KG1 (cell line): Measurements from ENCODE around the gene LGALS9C.
"Not testable (repeated sequence)": the region's sequence is repeated elsewhere in the genome, so short reads cannot be mapped to it uniquely, and the experiment has no call there.

Source experiments
- DNase-seq: peaks from one replicate; lab custom pipeline; 2025; lab: John Stamatoyannopoulos, UW

The LGALS9C gene

DNA sequence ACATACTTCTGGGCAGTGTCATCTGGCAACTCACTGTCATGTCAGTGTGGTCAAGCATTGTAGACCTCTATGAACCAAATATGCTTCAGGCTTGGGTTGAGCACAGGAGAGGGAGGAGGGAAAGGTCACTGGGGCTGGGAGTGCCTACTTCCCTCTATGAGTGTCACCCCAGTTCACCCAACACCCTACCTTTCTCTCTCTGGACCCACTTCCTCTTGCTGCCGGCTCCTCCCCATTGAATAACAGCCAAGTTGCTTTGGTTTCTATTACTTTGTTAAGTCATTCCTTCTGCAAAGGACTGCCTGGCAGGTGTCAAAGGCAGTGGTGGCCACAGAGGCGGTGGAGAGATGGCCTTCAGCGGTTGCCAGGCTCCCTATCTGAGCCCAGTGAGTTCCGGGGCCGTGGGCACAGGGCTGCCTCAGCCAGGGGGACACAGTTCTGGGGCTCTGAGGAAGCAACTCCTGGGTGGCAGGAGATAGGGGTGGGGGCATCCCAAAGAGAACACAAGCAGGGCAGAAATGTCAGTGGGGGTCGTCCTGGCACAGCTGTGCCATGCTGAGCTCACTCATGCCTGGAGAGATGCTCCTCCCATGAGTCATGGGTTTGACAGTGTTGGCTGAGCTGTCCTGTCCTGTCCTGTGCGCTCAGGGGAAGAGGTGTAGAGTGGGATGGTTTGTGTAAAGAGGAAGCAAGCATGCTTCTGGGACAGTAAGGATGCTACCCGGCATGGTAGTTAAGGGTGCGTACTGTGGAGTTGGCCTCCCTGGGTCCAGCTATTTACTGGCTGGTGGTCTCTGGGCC, at the start of gene LGALS9C:
LGALS9C (plus strand) TSS at position 282 of the 801 bp plus-strand sequence; CDS start at position 348, 66 bp downstream.
- not testable (repeated sequence) for DNase-seq

DNA sequence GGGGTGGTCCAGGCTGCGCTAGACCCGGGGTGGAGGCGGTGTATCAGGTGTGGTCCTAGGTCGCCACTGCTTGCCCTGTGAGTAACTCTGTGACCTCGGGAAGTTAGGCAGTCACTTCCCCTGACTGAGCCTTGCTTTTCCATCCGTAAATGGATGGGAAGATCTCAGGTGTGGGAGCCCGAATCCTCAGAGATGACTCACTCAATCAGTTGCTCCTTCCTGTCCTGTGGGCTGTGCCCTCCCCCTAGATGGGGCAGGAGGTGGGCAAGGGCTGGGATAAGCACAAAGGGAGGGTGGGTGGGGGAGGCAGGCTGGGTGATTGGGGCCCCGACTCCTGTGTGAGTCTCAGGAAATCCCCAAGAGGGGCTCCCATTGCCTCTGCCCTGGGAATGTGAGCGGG, 44.4 kb upstream of the LGALS9C start:
- DNase-seq: not testable (repeated sequence)

DNA sequence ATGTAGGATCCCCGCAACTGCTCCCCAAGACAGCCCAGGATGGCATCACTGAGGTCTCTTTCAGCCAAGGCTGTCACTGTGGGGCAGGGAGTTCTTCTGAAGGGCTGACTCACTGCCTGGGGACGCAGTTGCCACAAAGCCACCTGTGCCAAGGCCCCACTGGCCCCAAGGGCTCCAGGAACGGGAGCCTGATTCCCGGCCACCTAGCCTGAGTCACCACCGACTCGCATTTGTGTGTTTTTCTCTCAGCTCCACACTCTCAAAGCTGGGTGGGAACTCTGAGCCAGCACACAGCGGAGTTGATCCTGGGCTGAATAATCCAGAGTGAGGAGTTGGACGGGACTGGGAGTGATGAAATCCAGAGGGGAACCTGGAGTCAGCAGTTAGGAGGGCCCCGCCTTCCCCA, 37.1 kb upstream of the LGALS9C start:
- not testable (repeated sequence) for DNase-seq

DNA sequence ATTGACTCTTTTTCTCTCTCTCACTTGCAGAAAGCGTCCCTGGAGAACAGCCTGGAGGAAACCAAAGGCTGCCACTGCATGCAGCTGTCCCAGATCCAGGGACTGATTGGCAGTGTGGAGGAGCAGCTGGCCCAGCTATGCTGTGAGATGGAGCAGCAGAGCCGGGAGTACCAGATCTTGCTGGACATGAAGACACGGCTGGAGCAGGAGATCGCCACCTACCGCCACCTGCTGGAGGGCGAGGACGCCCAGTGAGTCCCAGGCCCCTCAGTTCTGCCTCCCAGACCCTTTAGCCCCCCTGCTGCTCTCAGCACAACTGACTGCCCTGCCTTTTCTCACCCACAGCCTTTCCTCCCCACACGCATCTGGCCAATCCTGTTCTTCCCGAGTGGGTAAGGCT, 34.5 kb upstream of the LGALS9C start:
- DNase-seq: not testable (repeated sequence)

DNA sequence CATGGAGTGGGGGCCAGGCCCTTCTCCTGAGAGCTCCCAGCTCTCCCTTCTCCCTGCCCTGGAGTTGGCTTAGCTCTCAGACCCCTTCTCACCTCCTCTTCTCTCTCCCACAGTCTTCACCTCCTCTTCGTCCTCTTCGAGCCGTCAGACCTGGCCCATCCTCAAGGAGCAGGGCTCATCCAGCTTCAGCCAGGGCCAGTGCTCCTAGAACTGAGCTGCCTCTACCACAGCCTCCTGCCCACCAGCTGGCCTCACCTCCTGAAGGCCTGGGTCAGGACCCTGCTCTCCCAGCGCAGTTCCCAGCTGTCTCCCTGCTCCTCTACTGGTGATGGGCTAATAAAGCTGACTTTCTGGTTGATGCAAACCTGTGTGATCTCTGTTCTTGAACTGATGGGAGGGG, 34.1 kb upstream of the LGALS9C start:
- DNase-seq: not testable (repeated sequence)

DNA sequence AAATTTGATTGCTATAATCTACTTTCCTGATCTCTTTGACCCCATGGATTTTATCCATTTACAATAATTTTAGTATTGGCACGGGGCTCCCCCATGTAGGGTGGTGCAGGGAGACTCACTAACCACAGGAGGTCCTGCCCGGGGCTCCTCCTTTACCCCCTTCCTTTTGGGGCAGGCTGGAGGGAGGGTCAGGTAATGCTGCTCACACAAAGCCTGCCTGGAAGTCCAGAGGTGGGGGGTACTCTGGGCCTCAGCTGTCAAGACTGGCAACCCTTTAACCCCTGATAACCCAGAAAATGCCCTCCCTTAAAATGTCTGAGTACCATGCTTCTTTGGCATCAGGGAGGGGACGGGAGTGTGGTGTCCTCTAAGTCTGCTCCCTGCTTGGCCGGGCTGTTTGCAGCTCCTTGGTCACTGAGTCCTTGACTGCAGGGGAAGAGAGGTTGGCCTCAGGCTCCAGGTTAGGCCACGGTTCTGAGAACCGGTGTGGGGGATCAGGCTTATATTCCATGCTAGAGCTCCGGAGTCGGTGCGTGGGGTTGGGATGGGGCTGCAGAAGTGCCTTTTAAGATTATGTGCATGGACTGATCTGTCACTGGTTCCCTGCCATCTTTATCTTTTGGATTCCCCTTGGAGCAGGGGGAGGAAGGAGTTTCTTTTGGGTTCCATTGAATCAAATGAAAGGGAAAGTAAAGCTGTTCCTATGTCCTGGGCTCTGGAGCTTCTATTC, 28.9 kb upstream of the LGALS9C start:
- DNase-seq: not testable (repeated sequence)

DNA sequence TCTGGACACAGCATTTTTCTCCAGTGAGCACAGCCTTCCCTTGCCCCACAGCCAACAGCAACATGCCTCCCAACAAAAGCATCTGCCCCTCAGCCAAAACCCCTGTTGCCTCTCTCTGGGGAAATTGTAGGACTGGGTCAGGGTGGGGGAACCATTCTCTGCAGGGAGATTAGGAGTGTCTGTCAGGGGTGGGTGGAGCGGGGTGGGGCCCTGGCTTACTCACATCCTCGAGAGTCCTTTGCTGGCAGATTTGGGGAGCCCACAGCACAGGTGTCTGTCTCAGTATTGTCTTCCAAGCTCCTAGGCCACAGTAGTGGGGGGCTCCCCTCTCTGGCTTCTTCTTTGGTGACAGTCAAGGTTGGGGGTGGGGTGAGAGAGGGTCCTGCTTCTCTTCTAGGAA, 28.3 kb upstream of the LGALS9C start:
- DNase-seq: not testable (repeated sequence)

DNA sequence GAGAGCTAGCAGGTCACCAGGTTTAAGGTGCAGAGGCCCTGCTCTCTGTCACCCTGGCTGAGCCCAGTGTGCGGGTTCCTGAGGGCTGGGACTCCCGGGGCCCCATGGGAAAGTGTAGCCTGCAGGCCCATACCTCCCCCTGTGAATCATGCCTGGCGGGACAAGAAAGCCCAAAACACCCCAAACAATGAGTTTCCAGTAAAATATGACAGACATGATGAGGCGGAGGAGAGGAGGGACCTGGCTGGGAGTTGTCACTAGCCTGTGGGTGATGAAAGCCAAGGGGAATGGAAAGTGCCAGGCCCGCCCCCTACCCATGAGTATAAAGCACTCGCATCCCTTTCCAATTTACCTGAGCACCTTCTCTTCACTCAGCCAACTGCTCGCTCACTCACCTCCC, 26.8 kb upstream of the LGALS9C start:
- DNase-seq: not testable (repeated sequence)

DNA sequence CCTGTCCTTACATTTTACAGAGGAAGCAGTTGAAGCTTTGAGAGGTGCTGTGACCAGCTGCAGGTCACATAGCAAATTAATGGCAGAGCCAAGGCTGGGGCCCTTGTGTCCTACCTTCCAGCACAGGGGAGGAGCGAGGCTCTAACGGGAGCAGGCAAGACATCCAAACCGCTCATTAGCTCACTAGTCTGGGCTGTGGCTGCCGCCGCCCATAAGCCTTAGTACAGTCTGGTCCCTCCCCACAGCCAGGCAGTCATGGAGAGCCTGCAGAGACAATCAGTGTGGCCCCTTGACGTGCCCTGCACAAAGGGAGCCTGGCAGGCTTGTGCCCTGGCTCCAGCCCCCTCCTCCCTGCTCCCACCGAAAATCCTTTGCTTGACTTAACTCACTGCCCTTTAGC, 25.6 kb upstream of the LGALS9C start:
- not testable (repeated sequence) for DNase-seq

DNA sequence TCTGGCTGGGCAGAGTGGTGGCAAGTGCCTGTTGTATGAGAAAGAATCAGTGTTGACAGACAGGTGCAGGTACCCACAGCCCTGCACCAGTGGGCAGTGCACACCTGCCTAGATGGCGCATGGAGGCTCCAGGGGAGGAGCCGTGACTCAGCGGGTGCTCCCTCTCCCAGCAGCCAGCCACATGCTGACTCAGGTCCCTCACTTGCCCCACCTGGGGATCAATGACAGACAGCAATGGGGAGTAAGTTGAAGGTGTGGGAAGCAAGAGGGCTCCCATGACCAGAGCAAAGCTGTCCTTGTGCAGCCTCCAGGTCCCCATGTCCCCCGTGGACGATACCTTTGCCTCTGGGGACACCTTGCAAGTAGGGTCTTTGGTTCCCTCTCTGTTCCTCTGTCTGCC, 24.6 kb upstream of the LGALS9C start:
- DNase-seq: not testable (repeated sequence)

DNA sequence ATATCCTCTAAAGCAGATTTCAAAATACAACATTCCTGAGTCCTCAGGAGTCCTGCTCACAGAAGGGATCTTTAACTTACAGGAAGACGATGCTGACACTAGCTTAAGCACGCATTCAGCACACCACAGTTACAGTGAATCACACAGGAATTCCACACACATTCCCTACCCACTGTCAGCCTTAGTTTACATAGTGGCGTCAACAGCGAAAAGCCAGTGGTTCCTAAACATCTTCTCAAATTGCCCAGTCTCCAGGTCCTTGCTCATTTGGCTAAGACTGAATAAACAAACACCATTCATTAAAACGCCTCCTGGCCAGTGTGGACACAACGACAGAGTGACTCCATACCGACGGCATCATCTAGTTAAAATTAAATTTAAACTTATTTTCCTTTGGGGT, 17.6 kb upstream of the LGALS9C start:
- DNase-seq: not testable (repeated sequence)

DNA sequence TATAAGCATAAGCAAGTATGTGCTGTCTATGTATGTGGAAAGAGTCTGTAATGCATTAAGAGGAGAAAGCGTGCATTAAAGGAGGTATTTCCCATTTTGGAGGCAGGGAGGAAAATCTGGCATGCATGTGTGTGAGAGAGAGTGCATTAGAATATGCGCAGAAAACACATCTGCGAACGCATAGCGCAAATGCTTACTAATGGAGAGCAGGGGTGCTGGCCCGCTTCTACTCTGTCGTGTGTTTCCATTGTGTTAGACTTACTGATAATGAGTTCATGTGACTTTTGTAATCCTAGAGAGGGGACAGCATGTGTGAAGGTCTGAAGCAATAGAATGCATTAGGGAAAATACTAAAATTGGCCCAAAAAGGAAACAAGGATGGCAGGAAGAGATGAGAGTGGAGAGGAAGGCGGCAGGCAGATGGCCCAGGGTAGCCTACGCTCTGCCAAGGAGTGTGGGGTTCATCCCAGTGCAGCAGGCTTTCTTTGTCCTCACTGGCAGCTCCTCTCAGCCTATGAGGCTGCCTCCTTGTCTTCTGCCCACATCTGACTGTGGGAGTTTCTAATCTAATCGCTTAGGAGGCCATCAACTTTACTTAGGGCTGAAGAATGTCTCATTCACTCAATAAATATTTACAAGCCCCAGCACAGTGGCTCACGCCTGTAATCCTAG, 12.6 kb upstream of the LGALS9C start:
- not testable (repeated sequence) for DNase-seq

DNA sequence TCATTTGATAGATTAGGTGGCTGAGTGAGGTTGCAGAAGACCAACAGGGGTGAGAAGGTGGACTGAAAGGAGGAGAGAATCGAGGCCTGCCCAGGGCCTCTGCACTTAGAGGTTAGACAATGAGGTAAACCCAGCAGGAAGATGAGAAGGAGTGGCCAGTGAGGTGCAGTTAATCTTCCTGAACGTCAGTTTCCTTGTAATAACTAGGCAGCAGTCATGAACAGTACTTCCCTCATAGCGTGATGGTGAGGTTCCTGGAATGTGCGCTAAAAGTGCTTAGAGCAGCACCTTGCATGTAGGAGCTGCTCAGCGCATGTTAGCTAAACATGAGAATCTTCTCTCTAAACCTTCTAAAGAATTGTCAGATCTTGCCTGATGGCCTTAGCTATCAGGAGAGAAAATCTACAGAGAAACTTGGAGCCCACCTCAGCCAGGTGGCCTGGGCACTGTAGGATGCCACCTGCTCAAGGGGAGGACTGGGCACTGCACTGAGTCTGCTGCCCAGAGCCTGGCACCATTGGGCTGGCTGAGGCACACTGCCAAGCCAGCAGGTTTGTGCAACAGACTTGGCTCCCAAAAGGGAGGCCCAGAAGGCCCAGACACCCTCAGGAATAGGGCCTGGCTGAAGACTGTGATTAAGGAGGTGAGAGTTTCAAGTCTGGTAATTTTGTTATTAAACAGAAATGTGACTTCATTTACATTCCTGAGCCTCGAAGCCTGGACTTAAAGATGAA, 10.2 kb upstream of the LGALS9C start:
- DNase-seq: not testable (repeated sequence)

DNA sequence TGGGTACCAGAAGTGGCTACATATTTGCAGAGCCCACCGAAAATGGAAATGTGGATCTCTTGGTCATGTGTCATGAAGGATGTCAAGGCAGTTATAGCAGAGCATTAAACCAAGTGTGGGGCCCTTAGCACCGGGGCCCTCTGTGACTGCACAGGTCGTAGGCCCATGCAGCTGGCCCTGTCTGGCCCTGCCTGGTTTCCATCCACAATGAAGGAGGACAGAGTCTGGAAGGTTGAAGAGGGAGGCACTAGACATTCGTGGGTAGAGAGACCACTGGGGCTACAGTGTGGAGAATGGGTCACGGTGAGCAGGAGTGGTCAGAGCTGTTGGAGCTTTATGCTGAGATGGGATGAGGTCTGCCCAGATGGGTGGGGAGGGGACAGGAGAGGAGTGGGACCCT, 9.6 kb upstream of the LGALS9C start:
- not testable (repeated sequence) for DNase-seq

DNA sequence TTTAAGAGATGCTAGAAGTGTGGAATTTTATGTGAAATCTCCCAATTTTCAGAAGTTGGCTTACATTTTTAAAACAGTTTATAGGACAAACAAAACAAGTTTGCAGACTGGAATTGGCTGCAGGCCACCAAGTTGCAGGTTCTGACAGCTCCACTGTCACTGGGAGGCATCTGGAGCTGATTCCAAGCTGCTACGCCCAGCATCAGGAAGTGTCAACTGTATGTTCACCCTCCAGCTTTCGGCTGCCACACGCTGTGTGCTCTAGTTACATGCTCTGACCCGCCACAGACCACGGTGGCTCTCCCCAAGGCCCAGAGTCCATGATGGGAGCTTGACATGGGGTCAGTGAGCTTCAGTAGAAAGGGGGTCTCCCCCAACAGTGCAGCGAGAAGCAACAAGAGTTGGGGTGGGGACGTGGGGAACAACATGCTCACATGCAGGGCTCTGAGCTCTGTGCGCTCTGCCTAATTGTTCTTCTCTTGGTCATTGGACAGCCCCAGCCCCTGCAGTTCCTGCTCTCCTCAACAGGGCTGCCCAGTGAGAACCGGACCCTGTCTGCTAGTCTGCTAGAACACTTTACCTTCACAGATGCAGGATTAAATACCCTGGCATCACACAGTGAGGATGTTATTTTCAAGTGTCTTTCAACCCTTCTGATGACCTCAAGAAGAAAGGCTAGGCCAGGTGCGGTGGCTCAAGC, 8.0 kb upstream of the LGALS9C start:
- not testable (repeated sequence) for DNase-seq

DNA sequence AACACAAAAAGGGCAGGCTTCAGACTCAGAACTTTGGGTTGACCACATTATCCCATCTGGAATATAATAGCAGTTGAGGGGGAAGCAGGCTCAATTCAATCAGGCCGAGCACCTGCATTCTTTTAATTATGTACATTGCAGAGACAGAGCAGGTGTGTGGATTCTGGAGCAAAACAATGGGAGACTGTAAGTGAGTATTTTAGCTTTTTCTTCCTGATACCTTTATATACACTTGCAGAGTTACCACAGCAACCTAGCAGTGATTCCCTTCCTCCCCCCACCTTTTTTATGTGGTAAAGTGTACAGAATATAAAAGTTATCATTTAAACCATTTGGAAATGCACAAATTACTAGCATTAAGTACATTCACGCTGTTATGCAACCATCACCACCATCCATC, 6.8 kb upstream of the LGALS9C start:
- not testable (repeated sequence) for DNase-seq

DNA sequence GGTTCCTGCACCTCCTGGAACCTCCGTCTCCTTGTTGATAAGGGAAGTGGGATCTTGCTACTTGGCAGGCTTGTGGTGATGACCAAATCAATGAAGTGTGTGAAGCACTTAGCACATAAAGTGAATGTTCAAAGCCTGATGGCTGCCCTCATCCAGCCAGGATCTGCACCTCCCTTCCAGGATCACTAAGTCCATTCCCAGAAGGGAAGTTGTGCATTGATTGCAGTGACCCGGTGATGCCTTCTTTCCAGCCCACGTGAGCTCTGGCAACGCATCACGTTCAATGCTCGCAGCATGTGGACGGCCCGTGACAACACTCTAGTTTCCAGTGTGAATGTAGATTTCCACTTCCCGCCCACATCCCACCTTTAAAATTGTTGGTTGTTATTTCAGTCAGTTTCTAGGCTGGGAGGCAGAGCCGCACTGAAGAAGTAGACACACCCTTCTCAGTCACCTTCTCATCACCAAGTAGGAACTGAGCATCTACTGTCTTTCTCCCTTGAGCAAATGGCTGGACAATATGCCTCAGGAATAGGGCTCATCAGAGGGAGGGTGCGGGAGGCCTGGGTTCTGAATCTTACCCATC, 6.2 kb upstream of the LGALS9C start:
- DNase-seq: not testable (repeated sequence)

DNA sequence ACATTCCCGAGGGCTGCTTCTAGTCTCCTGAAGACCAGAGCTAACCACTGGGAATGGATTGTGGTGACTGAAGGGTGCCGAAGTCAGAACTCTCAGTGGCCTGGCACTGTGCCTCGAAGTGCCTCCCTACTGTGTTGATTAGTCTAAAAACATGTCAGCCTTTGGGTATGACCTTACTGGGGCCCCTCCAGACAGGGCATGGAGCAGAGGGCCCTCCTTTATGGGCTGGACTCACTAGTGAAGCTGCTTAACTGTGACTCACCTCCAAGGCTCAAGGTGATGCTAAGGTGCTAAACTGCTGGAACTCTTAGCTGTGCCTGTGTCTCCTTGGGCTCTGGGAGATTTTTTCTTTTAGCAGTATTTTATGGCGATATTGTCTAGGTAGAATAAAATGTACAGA, 2.6 kb upstream of the LGALS9C start:
- not testable (repeated sequence) for DNase-seq

DNA sequence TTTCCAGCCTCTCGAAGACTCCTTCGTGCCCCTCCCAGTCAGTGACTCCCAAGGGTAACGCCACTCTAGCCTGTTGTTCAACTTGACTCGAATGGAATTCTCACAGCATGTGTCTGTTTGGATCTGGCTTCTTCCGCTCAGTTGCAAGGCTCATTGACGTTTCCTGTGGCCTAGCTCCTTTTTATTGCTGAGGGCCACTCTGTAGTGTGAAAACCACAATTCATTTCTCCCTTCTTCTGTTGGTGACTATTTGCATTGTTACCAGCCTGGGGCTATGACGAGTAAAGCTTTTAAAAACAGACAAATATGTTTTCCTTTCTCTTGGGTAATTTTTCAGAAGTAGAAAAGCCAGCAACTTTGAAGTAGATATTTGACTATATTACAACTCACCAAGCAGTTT, 1.8 kb upstream of the LGALS9C start:
- DNase-seq: not testable (repeated sequence)

DNA sequence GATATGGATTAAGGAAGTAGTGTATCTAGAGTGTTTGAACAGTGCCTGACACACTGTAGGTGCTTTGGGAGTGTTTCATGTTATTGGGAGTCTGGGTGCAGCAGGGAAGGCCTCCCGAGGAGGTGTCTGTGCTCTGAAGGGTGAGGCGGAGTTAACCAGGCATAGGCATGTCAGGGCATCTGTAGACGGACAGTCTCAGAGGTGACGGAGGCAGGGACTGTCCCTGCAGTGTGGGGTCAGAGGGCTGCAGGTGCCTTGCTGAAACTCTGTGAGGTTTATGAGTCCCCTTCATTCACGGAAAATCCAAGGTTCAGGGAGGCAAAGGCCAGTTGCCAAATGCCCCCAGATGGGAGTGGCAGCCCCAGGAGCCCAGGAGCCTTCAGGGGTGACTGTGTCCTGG, 778 bp downstream of the LGALS9C start:
- not testable (repeated sequence) for DNase-seq

DNA sequence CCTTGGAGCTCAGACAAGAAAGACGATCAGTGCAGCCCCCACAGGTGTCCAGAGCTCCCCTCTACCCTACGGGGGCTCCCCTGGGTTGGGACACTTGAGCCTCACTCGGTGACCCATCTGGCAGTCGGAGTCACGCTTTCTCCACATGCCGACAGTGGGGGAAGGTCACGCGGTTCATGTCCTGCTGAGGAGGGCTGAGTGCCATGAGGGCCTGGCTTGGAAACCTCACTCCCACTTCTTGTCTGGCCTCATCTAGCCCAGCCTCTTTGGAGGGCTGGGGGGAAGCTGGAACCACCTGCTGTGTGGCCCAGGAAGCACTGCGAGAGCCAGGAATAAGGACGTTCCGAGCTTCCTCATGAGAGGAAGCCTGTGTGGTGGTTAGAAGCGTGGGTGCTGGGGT, 1.8 kb downstream of the LGALS9C start:
- not testable (repeated sequence) for DNase-seq
